Measurements from ENCODE around the gene PAQR7.

Gene PAQR7

DNA sequence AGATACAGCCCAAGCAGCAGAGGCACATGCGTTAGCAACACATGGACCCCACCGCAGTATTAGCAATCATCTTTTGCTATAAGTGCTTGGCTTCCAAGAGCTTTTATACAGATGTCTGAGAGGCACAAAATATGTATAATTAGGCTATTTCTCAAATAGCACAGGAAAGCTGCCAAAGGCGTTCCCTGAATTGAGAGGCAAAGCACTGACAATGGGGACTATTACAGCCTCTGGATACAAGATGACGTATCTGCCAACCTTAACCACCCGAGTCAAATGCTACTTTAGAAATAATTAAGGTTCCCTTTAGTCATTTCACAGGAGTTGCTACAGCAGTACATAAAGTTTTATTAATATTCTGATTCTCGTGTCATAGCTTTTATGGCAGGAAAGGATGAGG lies 24.3 kb upstream of the PAQR7 start:
- H3K36me3 ChIP-seq (ENCODE audit: control insufficient read depth, insufficient read depth, low read length): peaks cover 18% of the 10 kb centered on the region
- H3K23ac ChIP-seq (ENCODE audit: low read length): no peak overlapping the region
- no peak for DNase-seq
- no peaks in the 10 kb centered on the region for H3K27me3 ChIP-seq (ENCODE audit: insufficient read depth, low read length, poor library complexity)
- no peak overlapping the region for H3K4me3 ChIP-seq (ENCODE audit: low read length)
- H2BK15ac ChIP-seq (replicated peaks; ENCODE audit: low read depth): no peak overlapping the region
- H4K5ac ChIP-seq (ENCODE audit: low read length): no peak overlapping the region
- H2AK5ac ChIP-seq (ENCODE audit: low read length): no peak overlapping the region
- no CpG with 5 or more reads among the region's 6 CpGs for WGBS (ENCODE audit: extremely low coverage, insufficient coverage, low lambda C conversion rate)
- no peak overlapping the region for H3K18ac ChIP-seq (ENCODE audit: low read length)
- no peak overlapping the region for H2BK5ac ChIP-seq (ENCODE audit: low read length)
- peaks cover 8% of the 10 kb centered on the region for H3K4me1 ChIP-seq (ENCODE audit: control insufficient read depth, low read depth, low read length)
- no peak overlapping the region for H3K9ac ChIP-seq (ENCODE audit: low read length)
- no peak overlapping the region for H4K8ac ChIP-seq (ENCODE audit: low read depth, low read length)
- peaks cover 17% of the 10 kb centered on the region for H3K79me1 ChIP-seq (ENCODE audit: low read length)
- no peak overlapping the region for H3K4ac ChIP-seq (ENCODE audit: low read depth, low read length)
- H3K79me2 ChIP-seq (ENCODE audit: control insufficient read depth, insufficient read depth, low read length): peaks cover 24% of the 10 kb centered on the region
- no peak overlapping the region for H3K27ac ChIP-seq (ENCODE audit: low read depth, low read length)
- no peak overlapping the region for H2BK120ac ChIP-seq (ENCODE audit: low read depth, low read length)
- H3K56ac ChIP-seq (ENCODE audit: low read length): no peak overlapping the region
- H3K4me2 ChIP-seq (ENCODE audit: low read length): no peak overlapping the region

DNA sequence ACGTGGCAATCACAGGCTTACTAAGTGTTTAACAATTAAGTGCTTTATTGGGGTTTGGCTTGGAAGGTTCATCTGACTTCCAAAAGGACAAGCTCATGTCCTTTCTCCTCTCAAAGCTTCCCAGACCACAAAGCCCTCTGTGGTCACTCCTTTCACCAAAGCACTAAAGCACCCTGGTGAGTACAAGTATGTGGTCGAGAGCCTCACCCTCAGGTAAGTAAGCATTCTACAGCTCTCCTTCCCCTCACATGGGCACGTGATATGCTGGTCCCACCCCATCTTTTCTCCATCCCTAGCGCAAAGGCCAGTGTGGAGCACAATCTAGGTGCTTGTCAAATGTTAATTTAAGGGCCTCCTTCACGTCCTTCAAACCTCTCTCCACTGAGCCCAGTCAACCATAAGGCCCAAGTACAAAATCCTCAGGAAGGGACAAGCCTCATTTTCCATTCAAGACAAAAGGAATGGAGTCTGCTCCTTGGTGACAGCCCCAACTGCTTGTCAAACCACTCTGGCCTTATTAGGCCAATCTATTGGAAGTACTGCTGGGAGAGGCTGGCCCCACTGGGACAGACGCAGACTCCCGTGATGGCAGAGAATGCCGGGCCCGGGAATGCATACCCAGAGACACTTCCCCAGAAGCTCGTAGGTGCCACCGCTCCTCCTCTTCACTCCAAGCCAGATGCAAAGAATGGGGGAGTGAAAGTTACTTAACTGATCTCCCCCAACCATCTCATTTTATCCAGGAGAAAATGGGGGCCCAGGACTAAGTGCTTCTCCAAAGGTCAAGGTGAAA lies 22.9 kb upstream of the PAQR7 start:
- Histone ChIP-seq H3K4me2 (ENCODE audit: low read length) (no peak overlapping the region), H3K23ac (ENCODE audit: low read length) (no peak overlapping the region), H3K4me1 (ENCODE audit: control insufficient read depth, low read depth, low read length) (peaks cover 8% of the 10 kb centered on the region), H3K4me3 (ENCODE audit: low read length) (no peak overlapping the region), H3K4ac (ENCODE audit: low read depth, low read length) (no peak overlapping the region), H3K56ac (ENCODE audit: low read length) (no peak overlapping the region), H2BK5ac (ENCODE audit: low read length) (no peak overlapping the region), H2BK15ac (replicated peaks; ENCODE audit: low read depth) (no peak overlapping the region), H4K5ac (ENCODE audit: low read length) (no peak overlapping the region), H3K27ac (ENCODE audit: low read depth, low read length) (no peak overlapping the region), H3K79me1 (ENCODE audit: low read length) (peaks cover 17% of the 10 kb centered on the region), H3K79me2 (ENCODE audit: control insufficient read depth, insufficient read depth, low read length) (peaks cover 12% of the 10 kb centered on the region), H3K36me3 (ENCODE audit: control insufficient read depth, insufficient read depth, low read length) (peaks cover 18% of the 10 kb centered on the region), H3K9ac (ENCODE audit: low read length) (no peak overlapping the region), H2AK5ac (ENCODE audit: low read length) (no peak overlapping the region), H3K27me3 (ENCODE audit: insufficient read depth, low read length, poor library complexity) (no peaks in the 10 kb centered on the region), H4K8ac (ENCODE audit: low read depth, low read length) (no peak overlapping the region), H3K18ac (ENCODE audit: low read length) (no peak overlapping the region), H2BK120ac (ENCODE audit: low read depth, low read length) (no peak overlapping the region)
- no CpG with 5 or more reads among the region's 11 CpGs for WGBS (ENCODE audit: extremely low coverage, insufficient coverage, low lambda C conversion rate)
- DNase-seq: no peak

DNA sequence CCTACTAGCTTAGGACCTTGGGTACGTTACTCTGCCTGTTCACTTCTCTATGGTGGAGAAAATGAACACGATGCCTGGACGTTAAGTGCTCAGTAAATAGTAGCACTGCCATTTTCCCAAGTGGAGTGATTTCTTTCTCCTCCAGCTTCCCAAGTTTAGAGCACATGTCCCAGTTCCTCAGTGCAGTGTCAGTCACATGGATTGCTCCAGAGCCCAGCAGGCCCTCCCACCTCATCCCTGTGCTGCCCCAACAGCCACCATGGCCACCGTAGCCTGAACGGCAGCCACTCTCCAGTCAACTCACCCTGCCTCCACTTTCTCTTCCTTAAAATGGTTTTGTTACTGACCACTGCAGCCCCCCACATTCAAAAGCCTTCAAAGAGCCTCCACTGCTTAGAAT lies 22.2 kb upstream of the PAQR7 start:
- Histone ChIP-seq H3K9ac (ENCODE audit: low read length) (no peak overlapping the region), H3K27me3 (ENCODE audit: insufficient read depth, low read length, poor library complexity) (no peaks in the 10 kb centered on the region), H3K79me2 (ENCODE audit: control insufficient read depth, insufficient read depth, low read length) (peaks cover 8% of the 10 kb centered on the region), H3K36me3 (ENCODE audit: control insufficient read depth, insufficient read depth, low read length) (peaks cover 18% of the 10 kb centered on the region), H3K4me1 (ENCODE audit: control insufficient read depth, low read depth, low read length) (peaks cover 8% of the 10 kb centered on the region), H2BK120ac (ENCODE audit: low read depth, low read length) (no peak overlapping the region), H3K27ac (ENCODE audit: low read depth, low read length) (no peak overlapping the region), H4K5ac (ENCODE audit: low read length) (no peak overlapping the region), H3K23ac (ENCODE audit: low read length) (no peak overlapping the region), H3K79me1 (ENCODE audit: low read length) (peaks cover 14% of the 10 kb centered on the region), H3K18ac (ENCODE audit: low read length) (no peak overlapping the region), H2AK5ac (ENCODE audit: low read length) (no peak overlapping the region), H2BK15ac (replicated peaks; ENCODE audit: low read depth) (no peak overlapping the region), H3K56ac (ENCODE audit: low read length) (no peak overlapping the region), H3K4me3 (ENCODE audit: low read length) (no peak overlapping the region), H4K8ac (ENCODE audit: low read depth, low read length) (no peak overlapping the region), H3K4ac (ENCODE audit: low read depth, low read length) (no peak overlapping the region), H2BK5ac (ENCODE audit: low read length) (no peak overlapping the region), H3K4me2 (ENCODE audit: low read length) (no peak overlapping the region)
- no peak for DNase-seq
- no CpG with 5 or more reads among the region's 5 CpGs for WGBS (ENCODE audit: extremely low coverage, insufficient coverage, low lambda C conversion rate)

DNA sequence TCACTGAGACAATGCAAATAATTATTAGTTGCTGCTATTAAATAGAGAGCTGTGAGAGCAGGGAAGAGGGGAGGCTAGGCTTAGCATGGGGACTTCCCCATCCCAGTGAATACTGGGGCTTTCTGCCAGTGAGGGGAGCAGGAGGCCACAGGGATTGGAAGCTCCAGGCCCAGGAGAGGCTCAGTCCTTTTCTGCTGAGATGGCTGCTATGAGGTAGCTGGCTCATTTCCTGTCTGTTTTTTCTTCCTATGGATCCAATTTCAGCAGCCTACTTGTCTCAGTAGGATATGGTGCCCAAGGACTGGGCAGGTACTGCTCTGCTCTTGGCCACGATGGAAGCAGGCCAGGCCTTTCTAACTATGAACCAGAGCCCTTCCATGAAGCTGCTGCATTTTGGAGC lies 20.8 kb upstream of the PAQR7 start:
- Histone ChIP-seq H3K4me3 (ENCODE audit: low read length) (no peak overlapping the region), H3K27me3 (ENCODE audit: insufficient read depth, low read length, poor library complexity) (no peaks in the 10 kb centered on the region), H3K36me3 (ENCODE audit: control insufficient read depth, insufficient read depth, low read length) (peaks cover 11% of the 10 kb centered on the region), H4K8ac (ENCODE audit: low read depth, low read length) (no peak overlapping the region), H3K27ac (ENCODE audit: low read depth, low read length) (peak overlapping the region; percentile 38), H3K18ac (ENCODE audit: low read length) (no peak overlapping the region), H2BK5ac (ENCODE audit: low read length) (no peak overlapping the region), H3K79me2 (ENCODE audit: control insufficient read depth, insufficient read depth, low read length) (peaks cover 1% of the 10 kb centered on the region), H3K23ac (ENCODE audit: low read length) (no peak overlapping the region), H4K5ac (ENCODE audit: low read length) (no peak overlapping the region), H3K79me1 (ENCODE audit: low read length) (peaks cover 8% of the 10 kb centered on the region), H3K4me2 (ENCODE audit: low read length) (no peak overlapping the region), H2AK5ac (ENCODE audit: low read length) (no peak overlapping the region), H3K4me1 (ENCODE audit: control insufficient read depth, low read depth, low read length) (peaks cover 13% of the 10 kb centered on the region), H2BK120ac (ENCODE audit: low read depth, low read length) (no peak overlapping the region), H2BK15ac (replicated peaks; ENCODE audit: low read depth) (no peak overlapping the region), H3K4ac (ENCODE audit: low read depth, low read length) (no peak overlapping the region), H3K56ac (ENCODE audit: low read length) (peak overlapping the region; percentile 62), H3K9ac (ENCODE audit: low read length) (peak overlapping the region; percentile 35)
- no CpG with 5 or more reads among the region's 1 CpG for WGBS (ENCODE audit: extremely low coverage, insufficient coverage, low lambda C conversion rate)
- DNase-seq: no peak

DNA sequence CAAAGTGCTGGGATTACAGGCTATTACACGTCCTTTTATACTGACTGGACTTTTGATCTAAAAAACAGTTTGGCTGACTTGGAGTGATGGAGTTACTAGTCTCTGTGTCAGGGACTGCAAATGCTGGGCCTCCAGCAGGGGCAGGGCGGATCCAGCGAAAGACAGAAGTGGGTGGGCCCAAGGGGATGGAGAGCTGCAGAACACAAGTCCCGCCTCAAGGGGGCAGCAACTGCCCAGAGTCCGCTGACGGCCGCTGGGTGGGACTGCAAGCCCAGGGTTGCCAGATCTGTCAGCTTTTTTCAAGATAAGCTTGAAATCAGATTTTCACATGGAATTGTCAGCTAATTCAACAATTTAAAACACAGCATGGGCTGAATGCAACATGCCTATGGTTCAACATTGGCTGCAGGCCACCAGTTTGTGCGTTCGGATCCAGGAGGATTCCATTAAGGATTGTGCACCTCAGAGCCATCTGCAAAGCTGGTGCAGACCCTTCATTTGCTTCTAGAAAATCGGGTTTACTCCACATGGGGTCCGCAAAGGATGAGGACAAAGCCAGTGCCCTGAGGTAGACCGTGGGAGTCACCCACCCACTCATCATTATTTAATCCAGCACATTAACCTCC lies 20.0 kb upstream of the PAQR7 start:
- H2BK5ac ChIP-seq (ENCODE audit: low read length): no peak overlapping the region
- H2BK15ac ChIP-seq (replicated peaks; ENCODE audit: low read depth): no peak overlapping the region
- H3K56ac ChIP-seq (ENCODE audit: low read length): peak overlapping the region; percentile 1
- H3K18ac ChIP-seq (ENCODE audit: low read length): no peak overlapping the region
- peaks cover 1% of the 10 kb centered on the region for H3K79me2 ChIP-seq (ENCODE audit: control insufficient read depth, insufficient read depth, low read length)
- peaks cover 13% of the 10 kb centered on the region for H3K4me1 ChIP-seq (ENCODE audit: control insufficient read depth, low read depth, low read length)
- H3K9ac ChIP-seq (ENCODE audit: low read length): peak overlapping the region; percentile 4
- no CpG with 5 or more reads among the region's 12 CpGs for WGBS (ENCODE audit: extremely low coverage, insufficient coverage, low lambda C conversion rate)
- no peak overlapping the region for H4K5ac ChIP-seq (ENCODE audit: low read length)
- H3K79me1 ChIP-seq (ENCODE audit: low read length): peaks cover 6% of the 10 kb centered on the region
- no peak overlapping the region for H3K4me3 ChIP-seq (ENCODE audit: low read length)
- H3K4me2 ChIP-seq (ENCODE audit: low read length): no peak overlapping the region
- H3K36me3 ChIP-seq (ENCODE audit: control insufficient read depth, insufficient read depth, low read length): peaks cover 8% of the 10 kb centered on the region
- H3K4ac ChIP-seq (ENCODE audit: low read depth, low read length): no peak overlapping the region
- no peak overlapping the region for H2AK5ac ChIP-seq (ENCODE audit: low read length)
- no peak overlapping the region for H2BK120ac ChIP-seq (ENCODE audit: low read depth, low read length)
- no peak overlapping the region for H3K23ac ChIP-seq (ENCODE audit: low read length)
- H3K27me3 ChIP-seq (ENCODE audit: insufficient read depth, low read length, poor library complexity): no peaks in the 10 kb centered on the region
- peak; percentile 94 for DNase-seq
- H3K27ac ChIP-seq (ENCODE audit: low read depth, low read length): no peak overlapping the region
- no peak overlapping the region for H4K8ac ChIP-seq (ENCODE audit: low read depth, low read length)

All from mesendoderm (in vitro differentiated cells).